Activated T-cell treated with anti-CD3 and anti-CD28 coated beads, Interleukin-2, amount 50 U/mL, for 24 hours (primary cell): ENCODE measurements around the gene RFX2.
"Not testable (repeated sequence)": the region's sequence is repeated elsewhere in the genome, so short reads cannot be mapped to it uniquely, and the experiment has no call there.

ENCODE experiments used
- DNase-seq: peaks from one replicate; pipeline ENCODE4 v3.0.0-alpha.2; 2020
- H3K27ac Mint-ChIP-seq: 2 replicates; pipeline ENCODE4 v1.8.0; 2020; ENCODE audit warnings: mild to moderate bottlenecking, mixed read lengths
- H3K27me3 Mint-ChIP-seq: 2 replicates; pipeline ENCODE4 v1.8.0; 2020; ENCODE audit warnings: mixed read lengths
- H3K36me3 Mint-ChIP-seq: 2 replicates; pipeline ENCODE4 v1.8.0; 2020; ENCODE audit warnings: low read depth, mixed read lengths
- H3K4me1 Mint-ChIP-seq: 2 replicates; pipeline ENCODE4 v1.8.0; 2020; ENCODE audit warnings: low read depth, mixed read lengths
- H3K4me3 Mint-ChIP-seq: 2 replicates; pipeline ENCODE4 v1.8.0; 2020; ENCODE audit warnings: mild to moderate bottlenecking, moderate library complexity, mixed read lengths
- H3K9me3 Mint-ChIP-seq: 2 replicates; pipeline ENCODE4 v1.8.0; 2020; ENCODE audit warnings: mixed read lengths

The RFX2 gene

DNA sequence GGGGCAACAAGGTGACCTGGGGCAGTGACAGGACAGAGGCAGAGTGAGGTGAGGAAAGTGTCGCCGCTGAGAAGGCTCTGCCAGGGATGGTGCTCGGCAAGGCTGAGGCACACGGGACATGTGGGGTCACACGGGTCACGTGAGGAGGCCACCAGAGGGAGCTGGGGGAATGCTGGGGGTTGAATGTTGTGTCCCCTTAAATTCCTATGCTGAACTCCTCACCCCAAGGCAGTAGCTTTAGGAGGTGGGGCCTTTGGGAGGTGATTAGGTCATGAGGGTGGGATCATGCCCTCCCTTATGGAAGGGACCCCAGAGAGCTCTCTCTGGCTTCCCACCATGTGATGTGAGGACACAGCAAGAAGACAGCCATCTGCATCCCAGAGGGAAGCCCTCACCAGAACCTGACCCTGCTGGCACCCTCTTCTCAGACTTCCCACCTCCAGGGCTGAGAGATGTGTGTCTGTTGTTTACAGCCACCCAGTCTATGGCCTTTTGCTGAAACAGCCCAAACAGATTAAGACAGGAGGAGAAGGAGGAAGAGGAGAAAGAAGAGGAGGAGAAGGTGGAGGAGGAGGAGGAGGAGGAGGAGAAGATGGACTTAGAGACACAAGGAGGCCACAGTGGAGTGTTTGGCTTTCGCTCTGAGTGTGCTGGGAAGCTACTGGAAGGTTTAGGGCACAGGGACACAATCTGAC lies 35.4 kb downstream of the RFX2 start:
- DNase-seq, result no peak

DNA sequence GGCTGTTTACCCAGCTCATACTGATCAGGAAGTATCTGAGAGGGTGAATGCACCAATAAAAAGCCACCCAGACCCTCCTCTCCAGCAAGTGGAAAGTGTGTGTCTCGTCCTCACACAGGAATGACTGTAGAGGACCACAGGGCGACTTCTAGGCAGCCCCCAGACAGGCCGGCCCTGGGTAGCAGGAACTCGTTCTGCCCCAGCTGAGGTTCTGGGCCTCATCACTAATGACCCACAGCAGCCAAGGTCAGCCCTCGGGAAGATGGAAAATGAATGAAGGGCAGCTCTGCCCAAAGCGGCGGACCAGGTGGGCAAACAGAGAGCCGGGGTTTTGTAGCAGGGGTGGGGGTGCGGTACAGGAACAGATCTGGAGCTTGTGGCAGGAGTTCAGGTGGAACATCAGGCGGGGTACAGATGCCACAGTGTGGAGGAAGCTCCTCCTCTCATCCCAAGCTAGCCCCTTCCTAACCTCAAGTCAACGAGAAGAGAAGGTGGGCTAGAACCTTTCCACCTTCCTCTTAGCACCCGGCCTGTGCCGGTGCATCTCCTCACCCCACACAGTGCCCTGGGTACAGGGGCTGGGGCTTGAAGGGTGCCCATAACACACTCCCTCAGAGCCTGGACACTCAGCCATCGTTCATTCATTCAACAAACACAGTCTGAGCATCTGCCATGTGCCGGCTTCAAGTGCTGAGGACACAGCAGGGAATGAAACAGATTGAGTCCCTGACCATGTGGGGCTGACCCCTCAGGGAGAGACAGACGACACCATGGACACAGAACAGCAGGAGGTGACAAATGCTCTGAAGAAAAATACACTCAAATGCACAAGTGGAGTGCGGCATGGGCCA lies 36.2 kb downstream of the RFX2 start:
- DNase-seq, result no peak
- Mint-ChIP-seq H3K27me3 (no peaks in the 10 kb centered on the region), H3K27ac (no peak overlapping the region), H3K4me1 (peaks cover 5% of the 10 kb centered on the region), H3K36me3 (no peaks in the 10 kb centered on the region), H3K9me3 (no peaks in the 10 kb centered on the region), H3K4me3 (no peak overlapping the region)

More for the DNA sequence above, 35.4 kb downstream of the RFX2 start:
- Mint-ChIP-seq H3K27ac (no peak overlapping the region), H3K4me1 (no peaks in the 10 kb centered on the region), H3K9me3 (no peaks in the 10 kb centered on the region), H3K27me3 (no peaks in the 10 kb centered on the region), H3K36me3 (no peaks in the 10 kb centered on the region), H3K4me3 (no peak overlapping the region)

DNA sequence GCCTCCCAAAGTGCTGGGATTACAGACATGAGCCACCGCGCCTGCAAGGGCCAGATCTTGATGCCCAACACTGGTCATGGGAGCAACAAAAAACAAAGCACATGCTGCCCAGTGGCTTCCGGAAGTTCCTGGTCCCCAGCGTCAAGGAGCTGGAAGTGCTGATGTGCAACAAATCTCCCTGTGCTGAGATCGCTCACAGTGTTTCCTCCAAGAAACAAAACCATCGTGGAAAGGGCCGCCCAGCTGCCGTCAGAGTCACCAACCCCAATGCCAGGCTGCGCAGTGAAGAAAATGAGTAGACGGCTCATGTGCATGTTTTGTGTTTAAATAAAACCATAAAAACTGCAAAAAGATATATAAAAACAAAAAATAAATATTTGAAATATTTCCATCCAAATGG lies 37.1 kb downstream of the RFX2 start:
- not testable (repeated sequence) for H3K4me1 Mint-ChIP-seq, H3K4me3 Mint-ChIP-seq, H3K27ac Mint-ChIP-seq, H3K36me3 Mint-ChIP-seq, H3K9me3 Mint-ChIP-seq, H3K27me3 Mint-ChIP-seq, DNase-seq

DNA sequence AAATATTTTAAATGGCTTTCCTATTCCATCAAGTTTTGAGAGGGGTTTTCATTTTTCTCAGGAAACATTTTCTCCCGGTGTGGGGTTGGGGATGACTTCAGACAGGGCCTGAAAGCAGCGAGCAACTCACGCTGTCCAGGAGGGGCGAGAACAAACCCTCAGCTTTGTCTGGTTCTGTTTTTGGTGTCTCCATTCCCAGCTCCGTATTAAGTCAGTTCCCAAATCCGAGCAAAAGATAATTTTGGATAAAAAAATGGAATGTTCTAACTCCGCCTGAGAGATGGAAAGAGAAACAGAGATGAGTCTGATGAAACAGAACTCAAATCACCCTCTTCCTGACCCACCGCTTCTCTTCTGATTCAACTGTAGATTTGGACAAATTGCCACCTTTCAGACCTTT lies 38.4 kb downstream of the RFX2 start:
- no peaks in the 10 kb centered on the region for H3K36me3 Mint-ChIP-seq
- H3K4me1 Mint-ChIP-seq, result peaks cover 12% of the 10 kb centered on the region
- no peak overlapping the region for H3K27ac Mint-ChIP-seq
- H3K9me3 Mint-ChIP-seq, result no peaks in the 10 kb centered on the region
- no peak for DNase-seq
- H3K27me3 Mint-ChIP-seq, result no peaks in the 10 kb centered on the region
- H3K4me3 Mint-ChIP-seq, result no peak overlapping the region

DNA sequence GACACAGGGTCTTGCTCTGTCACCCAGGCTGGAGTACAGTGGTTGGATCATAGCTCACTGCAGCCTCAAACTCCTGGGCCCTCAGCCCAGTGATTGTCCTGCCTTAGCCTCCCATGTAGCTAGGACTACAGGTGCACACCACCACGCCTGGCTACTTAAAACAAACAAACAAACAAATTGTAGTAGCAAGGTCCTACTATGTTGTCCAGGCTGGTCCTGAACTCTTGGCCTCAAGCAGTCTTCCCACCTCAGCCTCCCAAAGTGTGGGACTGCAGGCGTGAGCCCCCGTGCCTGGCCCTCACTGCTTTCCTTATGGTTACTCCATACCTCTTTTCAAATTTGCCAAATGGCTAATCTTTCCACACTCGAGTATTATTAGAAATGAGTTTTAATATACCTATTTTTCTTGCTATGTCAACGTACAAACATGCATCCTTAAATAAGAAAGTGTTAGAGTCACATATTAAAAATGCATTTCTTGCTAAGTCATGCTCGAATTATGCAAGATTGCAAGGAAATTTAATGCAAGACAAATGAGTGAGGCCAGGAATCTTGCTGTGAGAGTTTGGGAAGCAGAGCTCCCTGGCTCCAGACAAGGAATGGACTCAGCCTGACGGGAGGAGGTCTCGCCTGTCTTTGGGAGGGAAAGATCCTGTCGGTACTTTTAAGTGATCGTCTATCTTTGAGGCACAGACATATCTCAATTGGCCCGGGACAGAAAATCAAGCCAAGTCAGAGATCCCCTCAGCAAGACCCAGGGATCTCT lies 39.4 kb downstream of the RFX2 start:
- Mint-ChIP-seq H3K9me3 (no peaks in the 10 kb centered on the region), H3K4me1 (peaks cover 22% of the 10 kb centered on the region), H3K36me3 (no peaks in the 10 kb centered on the region), H3K27ac (no peak overlapping the region), H3K27me3 (no peaks in the 10 kb centered on the region), H3K4me3 (no peak overlapping the region)
- no peak for DNase-seq

DNA sequence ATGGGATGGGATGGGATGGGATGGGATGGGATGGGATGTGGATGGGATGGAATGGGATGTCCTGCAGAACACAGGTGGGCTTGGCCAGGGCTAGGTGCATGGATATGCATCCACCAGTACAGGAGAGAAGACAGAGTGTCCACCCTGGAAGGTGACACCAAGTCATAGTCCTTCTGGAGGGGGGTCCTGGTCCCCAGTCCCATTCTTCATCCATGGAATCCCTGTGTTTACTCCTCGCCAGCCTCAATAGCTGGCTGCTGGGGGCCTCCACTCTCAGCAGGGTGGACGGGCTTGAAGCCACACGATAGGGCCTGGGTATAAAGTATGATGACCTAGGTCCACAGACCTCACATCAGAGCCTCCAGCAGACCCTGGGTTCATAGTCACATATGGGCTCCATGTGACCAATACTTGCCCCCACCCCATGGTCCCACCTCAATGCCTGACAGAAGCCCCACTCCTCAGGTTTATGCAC lies 40.1 kb downstream of the RFX2 start:
- H3K27me3 Mint-ChIP-seq, result no peaks in the 10 kb centered on the region
- no peaks in the 10 kb centered on the region for H3K36me3 Mint-ChIP-seq
- H3K4me1 Mint-ChIP-seq, result peaks cover 28% of the 10 kb centered on the region
- H3K27ac Mint-ChIP-seq, result no peak overlapping the region
- no peak overlapping the region for H3K4me3 Mint-ChIP-seq
- H3K9me3 Mint-ChIP-seq, result no peaks in the 10 kb centered on the region
- DNase-seq, result no peak

DNA sequence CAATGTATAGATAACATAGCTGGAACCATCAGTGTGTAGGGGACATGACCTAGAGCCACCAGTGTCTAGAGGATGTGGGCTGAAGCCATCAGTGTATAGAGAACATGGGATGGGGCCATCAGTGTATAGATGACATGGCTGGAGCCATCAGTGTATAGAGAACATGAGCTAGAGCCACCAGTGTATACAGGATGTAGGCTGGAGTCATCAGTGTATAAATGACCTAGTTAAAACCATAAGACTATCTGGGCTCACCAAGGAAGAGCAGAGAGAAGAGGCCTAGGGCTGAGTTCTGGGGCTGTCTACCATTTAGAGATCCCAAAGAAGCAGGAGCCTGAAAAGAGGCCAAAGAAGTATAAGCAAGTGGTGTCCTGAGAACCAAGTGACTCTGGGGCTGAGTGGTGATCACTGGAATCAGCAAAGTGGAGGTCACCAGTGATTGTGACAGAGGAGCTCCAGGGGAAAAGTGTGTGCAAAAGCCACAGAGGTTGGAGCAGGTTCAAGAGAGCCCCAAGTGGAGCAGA lies 41.0 kb downstream of the RFX2 start:
- H3K4me1 Mint-ChIP-seq, result peaks cover 36% of the 10 kb centered on the region
- H3K4me3 Mint-ChIP-seq, result no peak overlapping the region
- no peak for DNase-seq
- no peaks in the 10 kb centered on the region for H3K36me3 Mint-ChIP-seq
- no peaks in the 10 kb centered on the region for H3K27me3 Mint-ChIP-seq
- peak overlapping the region; percentile 31 for H3K27ac Mint-ChIP-seq
- no peaks in the 10 kb centered on the region for H3K9me3 Mint-ChIP-seq

DNA sequence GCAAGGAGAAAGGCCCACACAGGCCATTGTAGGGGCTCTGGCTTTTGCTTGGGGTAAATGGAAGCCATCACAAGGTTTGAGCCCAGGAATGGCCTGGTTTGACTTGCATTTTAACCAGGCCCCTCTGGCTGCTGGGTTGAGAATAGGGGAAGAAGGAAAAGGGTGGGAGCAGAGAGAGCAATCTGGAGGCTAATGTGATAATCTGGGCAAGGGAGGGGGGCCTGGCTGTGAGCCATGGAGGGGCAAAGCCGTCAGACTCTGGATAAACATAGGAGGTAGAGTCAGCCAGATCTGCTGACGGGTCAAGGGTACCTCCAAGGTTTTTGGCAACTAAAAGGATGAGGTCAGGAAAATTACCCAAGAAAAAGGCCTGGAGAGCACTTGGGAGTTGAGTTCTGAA lies 41.6 kb downstream of the RFX2 start:
- Mint-ChIP-seq H3K4me1 (peaks cover 42% of the 10 kb centered on the region), H3K36me3 (no peaks in the 10 kb centered on the region), H3K27me3 (peaks cover 2% of the 10 kb centered on the region), H3K4me3 (no peak overlapping the region), H3K27ac (no peak overlapping the region), H3K9me3 (no peaks in the 10 kb centered on the region)
- DNase-seq, result no peak

DNA sequence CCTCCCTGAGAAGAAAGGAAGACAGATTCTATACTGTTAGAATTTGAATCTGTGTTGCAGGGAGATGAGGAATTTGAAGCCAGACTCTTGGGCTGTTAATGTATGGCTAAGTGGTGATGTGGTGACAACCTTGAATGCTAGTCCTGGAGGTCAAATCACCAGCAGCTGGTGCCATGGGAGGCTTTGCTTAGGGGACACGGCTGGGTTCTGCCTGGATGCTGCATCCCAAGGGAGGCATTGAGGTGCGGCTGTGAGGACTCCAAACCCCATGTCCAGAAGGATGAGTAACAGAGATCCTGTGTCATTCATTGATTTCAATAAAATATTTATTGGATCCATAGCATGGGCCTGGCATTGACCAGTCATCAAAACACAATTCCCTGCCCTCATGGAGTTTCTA lies 42.3 kb downstream of the RFX2 start:
- Mint-ChIP-seq H3K9me3 (no peaks in the 10 kb centered on the region), H3K27ac (no peak overlapping the region), H3K36me3 (no peaks in the 10 kb centered on the region), H3K27me3 (peaks cover 2% of the 10 kb centered on the region), H3K4me1 (peaks cover 44% of the 10 kb centered on the region), H3K4me3 (no peak overlapping the region)
- no peak for DNase-seq

DNA sequence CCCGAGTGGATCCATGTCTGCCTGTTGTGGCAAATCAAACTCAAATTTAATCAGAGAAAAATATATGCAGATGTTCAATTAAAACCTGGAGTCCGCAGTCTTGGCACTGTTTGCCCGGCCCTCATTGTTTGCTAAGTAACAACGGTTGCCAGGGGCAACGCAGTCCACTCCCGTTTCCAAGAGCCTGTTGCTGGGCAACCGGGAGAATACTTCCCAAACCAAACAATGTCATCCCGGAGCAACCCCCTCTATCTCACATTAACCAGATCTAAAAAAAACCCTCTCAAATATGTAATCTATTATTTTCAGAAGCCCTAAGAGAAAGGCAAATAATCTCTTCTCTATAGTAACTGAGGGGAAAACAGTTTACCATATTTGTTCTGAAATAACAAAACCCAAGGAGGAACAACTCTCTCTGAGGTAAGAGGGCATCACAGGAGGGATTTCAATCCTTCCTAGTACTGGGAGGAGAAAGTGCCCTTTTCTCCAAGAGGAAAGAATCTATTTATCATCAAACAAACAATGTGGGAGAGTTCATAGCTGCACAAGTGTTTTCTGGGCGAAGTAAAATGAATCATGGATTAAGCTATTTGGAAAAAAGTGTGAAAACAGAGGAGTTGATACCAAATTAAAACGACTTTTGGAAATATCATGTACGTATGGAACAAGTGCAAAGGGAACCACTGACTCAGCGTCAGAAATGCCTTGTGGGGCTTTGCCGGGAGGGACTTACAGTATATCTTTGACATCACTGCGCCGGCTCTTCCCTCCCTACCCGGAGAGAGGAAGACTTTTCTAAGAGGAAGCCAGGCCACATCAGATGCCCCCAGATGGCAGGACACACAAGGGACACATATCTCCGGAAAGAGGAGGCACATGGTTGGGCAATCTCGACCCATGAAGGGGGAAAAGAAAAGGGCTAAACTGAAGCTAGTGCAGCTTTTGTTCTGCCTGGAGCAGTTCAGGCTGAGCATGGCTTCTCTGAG lies 43.3 kb downstream of the RFX2 start:
- no peak overlapping the region for H3K4me3 Mint-ChIP-seq
- H3K27ac Mint-ChIP-seq, result peak overlapping the region; percentile 34
- no peaks in the 10 kb centered on the region for H3K9me3 Mint-ChIP-seq
- no peak for DNase-seq
- no peaks in the 10 kb centered on the region for H3K36me3 Mint-ChIP-seq
- peaks cover 54% of the 10 kb centered on the region for H3K4me1 Mint-ChIP-seq
- peaks cover 2% of the 10 kb centered on the region for H3K27me3 Mint-ChIP-seq

DNA sequence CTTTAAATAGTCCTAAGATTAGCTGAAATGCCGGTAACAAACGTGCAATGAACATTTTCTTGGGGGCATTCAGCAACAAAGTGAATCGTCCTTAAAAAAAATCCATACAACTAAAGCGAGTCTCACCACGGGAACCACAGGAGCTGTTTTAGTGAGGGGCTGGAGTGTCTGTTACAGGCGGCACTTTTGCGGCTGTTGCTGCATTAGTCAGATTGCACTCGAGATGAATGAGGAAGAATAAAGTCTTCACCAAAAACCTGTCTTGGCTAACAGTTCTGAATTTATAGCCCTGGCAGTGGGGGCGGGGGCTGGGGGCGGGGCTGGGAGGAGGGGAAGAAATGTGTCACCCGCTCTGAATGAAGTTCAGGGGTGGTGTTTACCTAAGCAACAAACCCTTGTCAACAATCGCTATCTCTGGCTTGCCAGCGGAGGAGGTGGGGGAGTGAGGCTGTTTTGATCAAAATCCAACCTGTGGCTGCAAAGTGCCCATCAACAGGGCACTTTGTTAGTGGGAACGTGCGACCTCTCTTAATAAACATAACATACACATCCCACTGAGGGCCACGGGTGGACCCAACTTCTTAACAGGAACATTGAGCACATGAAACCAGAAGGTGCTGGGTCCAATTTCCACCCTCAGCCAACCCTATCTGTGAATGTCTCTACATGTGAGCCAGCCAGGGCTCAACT lies 44.5 kb downstream of the RFX2 start:
- DNase-seq, result peak; percentile 67
- H3K4me1 Mint-ChIP-seq, result peaks cover 65% of the 10 kb centered on the region

DNA sequence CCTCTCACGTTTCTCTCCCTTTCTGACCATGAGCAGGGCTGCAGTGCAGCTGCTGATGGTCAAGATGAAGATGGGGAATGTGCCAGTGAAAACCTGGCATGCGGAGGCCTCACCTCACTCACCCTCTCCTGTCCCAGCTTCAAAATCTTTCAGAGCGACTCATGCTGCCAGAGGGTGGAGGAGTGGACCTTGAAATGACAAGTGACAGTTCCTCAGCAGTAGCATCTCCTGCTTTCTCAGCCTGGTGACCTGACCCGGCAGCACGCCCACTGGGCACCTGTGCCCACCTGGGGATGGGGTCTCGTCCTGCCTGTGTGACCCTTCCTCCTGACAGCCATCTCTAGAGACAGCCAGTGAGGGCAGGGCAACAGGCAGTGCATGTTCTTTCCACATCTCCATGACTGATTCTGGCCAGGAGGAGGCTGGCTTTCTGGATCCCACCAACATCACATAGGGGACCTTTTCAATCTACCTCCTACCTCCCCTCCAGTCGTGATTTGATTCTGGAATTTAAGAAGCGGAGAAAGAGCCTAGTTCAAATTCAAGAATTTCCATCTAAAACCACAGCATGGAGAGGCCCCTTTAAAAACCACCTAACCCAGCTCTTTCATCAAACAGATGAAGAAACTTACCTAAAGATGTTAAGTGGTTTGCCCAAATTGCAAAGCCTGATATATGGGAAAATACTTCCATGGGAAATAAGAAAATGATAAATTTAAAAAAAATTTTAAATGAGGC lies 45.8 kb downstream of the RFX2 start:
- no peak overlapping the region for H3K27ac Mint-ChIP-seq
- H3K9me3 Mint-ChIP-seq, result no peaks in the 10 kb centered on the region
- no peak for DNase-seq
- no peak overlapping the region for H3K4me3 Mint-ChIP-seq
- no peaks in the 10 kb centered on the region for H3K36me3 Mint-ChIP-seq
- H3K4me1 Mint-ChIP-seq, result peaks cover 76% of the 10 kb centered on the region
- H3K27me3 Mint-ChIP-seq, result peaks cover 2% of the 10 kb centered on the region

More for the DNA sequence above, 44.5 kb downstream of the RFX2 start:
- Mint-ChIP-seq H3K4me3 (peak overlapping the region; percentile 24), H3K27ac (peak overlapping the region; percentile 50), H3K9me3 (no peaks in the 10 kb centered on the region), H3K36me3 (no peaks in the 10 kb centered on the region), H3K27me3 (peaks cover 2% of the 10 kb centered on the region)
